Measurements from ENCODE around the gene NME7.

Gene NME7

GRCh38 chr1:169090308-169090899, 277.2 kb downstream of the NME7 start:
- TF ChIP-seq CTCF (IDR thresholded peaks at IDR 0.05; ENCODE audit: low read depth, low read length): no peak
- no peak for DNase-seq (ENCODE audit: extremely low read depth, low read depth)

GRCh38 chr1:169089776-169090175, 277.8 kb downstream of the NME7 start:
- TF ChIP-seq CTCF (IDR thresholded peaks at IDR 0.05; ENCODE audit: low read depth, low read length): no peak
- DNase-seq (ENCODE audit: extremely low read depth, low read depth): no peak

- no peak for TF ChIP-seq CTCF (IDR thresholded peaks at IDR 0.05; ENCODE audit: low read depth, low read length)
Measured at GRCh38 chr1:169087876-169088275, 279.7 kb downstream of the NME7 start.

GRCh38 chr1:169086603-169087455, 280.8 kb downstream of the NME7 start:
- TF ChIP-seq CTCF (IDR thresholded peaks at IDR 0.05; ENCODE audit: low read depth, low read length): no peak
- no peak for DNase-seq (ENCODE audit: extremely low read depth, low read depth)

More at GRCh38 chr1:169087876-169088275, 279.7 kb downstream of the NME7 start:
- DNase-seq (ENCODE audit: extremely low read depth, low read depth): no peak

- TF ChIP-seq CTCF (IDR thresholded peaks at IDR 0.05; ENCODE audit: low read depth, low read length): no peak
- no peak for DNase-seq (ENCODE audit: extremely low read depth, low read depth)
Measured at GRCh38 chr1:169085911-169086310, 281.7 kb downstream of the NME7 start.

All from AG09319 (cell line).